Mucosa of rectum (tissue), 2 donors: ENCODE results near the gene VASP.
A peak's percentile ranks its signal among the peaks of the same experiment; 100 is the strongest.

Experiments used
- H3K27ac ChIP-seq, 2 donors: one replicate each; pipeline ENCODE4 v1.7.0; 2013; ENCODE audit warnings: inconsistent platforms in 2 of 2, low read depth in 2 of 2, low read length in 2 of 2
- H3K27me3 ChIP-seq, 2 donors: one replicate each; pipeline ENCODE4 v1.7.0; 2013; ENCODE audit warnings: low read length in 2 of 2; ENCODE audit not compliant: control insufficient read depth in 2 of 2, insufficient read depth in 2 of 2
- H3K36me3 ChIP-seq, 2 donors: one replicate each; pipeline ENCODE4 v1.7.0; 2013; ENCODE audit warnings: low read length in 2 of 2; ENCODE audit not compliant: control insufficient read depth in 2 of 2, insufficient read depth in 2 of 2
- H3K4me1 ChIP-seq, 2 donors: one replicate each; pipeline ENCODE4 v1.7.0; 2013; ENCODE audit warnings: low read length in 2 of 2, mild to moderate bottlenecking in 1 of 2; ENCODE audit not compliant: control insufficient read depth in 2 of 2, insufficient read depth in 2 of 2
- H3K4me3 ChIP-seq, 2 donors: one replicate each; pipeline ENCODE4 v1.7.0; 2013; ENCODE audit warnings: low read length in 2 of 2
- H3K9ac ChIP-seq, 2 donors: one replicate each; pipeline ENCODE4 v1.7.0; 2013; ENCODE audit warnings: low read length in 2 of 2, low read depth in 1 of 2, mild to moderate bottlenecking in 1 of 2
- H3K9me3 ChIP-seq, 2 donors: one replicate each; pipeline ENCODE4 v1.7.0; 2013; ENCODE audit warnings: low read length in 2 of 2; ENCODE audit not compliant: control insufficient read depth in 2 of 2
- donor health status: healthy.
- donor health status: Normal muscosa, but diverticular disease.

Gene VASP

DNA sequence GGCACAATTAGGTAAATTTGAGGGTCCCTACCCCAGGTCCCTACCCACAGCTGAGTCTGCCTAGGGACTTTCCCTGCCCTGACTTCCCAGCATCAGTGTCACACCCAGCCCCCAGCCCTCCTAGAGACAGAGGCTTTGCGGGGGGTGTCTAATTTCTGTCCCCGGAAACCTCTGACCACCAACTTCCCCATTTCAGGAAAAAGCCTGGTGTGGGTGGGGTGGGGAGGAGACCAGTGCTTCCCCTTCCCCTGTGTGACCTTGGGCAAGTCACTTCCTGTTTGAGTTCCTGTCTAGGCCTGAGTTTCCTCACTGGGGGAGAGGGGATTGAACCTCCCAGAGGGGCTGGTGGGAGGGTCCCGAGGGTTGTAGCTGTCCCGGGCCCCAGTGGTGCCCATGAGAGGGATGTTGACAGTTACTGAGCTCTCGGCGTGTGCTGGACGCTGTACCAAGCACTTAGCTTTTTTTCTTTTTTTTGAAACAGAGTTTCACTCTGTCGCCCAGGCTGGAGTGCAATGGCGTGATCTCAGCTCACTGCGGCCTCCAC is 7.9 kb downstream of the VASP start:
- no peaks in the 10 kb centered on the region for H3K27me3 ChIP-seq
- H3K36me3 ChIP-seq = peaks cover 16 to 17% of the 10 kb centered on the region in 2 donors
- peak overlapping the region; percentile 77 for H3K9ac ChIP-seq
- peak overlapping the region; percentile 91 to 96 for H3K27ac ChIP-seq
- peaks cover 64 to 65% of the 10 kb centered on the region in 2 donors for H3K4me1 ChIP-seq
- peak overlapping the region; percentile 40 to 49 for H3K4me3 ChIP-seq
- no peaks in the 10 kb centered on the region for H3K9me3 ChIP-seq

DNA sequence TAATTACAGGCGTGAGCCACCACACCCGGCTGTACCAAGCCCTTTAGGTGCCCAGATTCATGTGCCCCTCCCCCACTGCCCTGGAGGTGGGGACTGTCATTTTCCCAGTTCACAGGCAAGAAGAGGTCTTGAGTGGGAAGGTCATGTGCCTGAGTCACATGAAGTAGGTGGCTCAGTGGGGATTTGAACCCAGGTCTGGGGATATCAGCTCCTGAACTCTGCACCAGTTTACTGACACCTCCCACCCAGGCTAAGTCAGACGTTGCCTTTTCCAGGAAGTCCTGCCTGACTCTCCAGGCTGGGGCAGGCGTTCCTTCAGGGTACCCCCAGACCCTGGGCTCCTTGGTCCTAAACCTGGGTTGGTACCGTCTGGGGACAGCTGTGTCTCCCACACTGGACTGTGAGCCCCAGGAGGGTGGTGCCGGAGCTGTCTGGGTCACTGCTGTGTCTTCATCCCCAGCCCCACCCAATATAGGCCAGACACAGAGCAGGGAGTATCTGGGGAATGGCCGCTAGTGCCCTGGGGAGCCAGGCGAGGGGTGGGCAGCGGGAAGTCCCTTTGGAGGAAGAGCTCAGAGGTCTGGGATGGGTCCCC is 8.6 kb downstream of the VASP start:
- H3K27me3 ChIP-seq = no peaks in the 10 kb centered on the region
- peaks cover 20 to 23% of the 10 kb centered on the region in 2 donors for H3K36me3 ChIP-seq
- no peaks in the 10 kb centered on the region for H3K9me3 ChIP-seq
- H3K9ac ChIP-seq = peak overlapping the region; percentile 66 to 77
- H3K4me3 ChIP-seq = peak overlapping the region; percentile 10 to 13
- H3K27ac ChIP-seq = peak overlapping the region; percentile 91 to 96
- peaks cover 58 to 65% of the 10 kb centered on the region in 2 donors for H3K4me1 ChIP-seq

DNA sequence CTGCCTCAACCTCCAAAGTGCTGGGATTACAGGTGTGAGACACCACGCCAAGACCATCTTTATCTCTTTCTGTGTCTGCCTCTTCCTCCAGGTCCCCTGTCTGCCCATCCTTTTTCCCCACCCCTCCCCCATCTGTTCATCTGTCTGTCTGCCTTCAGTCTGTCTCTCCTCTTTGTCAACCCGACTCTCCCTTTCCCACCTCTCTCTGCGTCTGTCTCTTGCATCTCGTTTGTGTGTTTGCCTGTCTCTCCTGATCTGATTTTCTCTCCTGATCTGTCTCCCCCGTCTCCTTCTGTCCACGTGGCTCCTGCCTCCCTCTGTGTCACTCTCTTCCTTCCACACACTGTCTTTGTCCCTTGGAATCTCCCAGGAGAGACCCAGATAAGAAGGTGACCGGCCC is 10.0 kb downstream of the VASP start:
- no peak overlapping the region for H3K4me3 ChIP-seq
- H3K27me3 ChIP-seq = no peaks in the 10 kb centered on the region
- peak overlapping the region; percentile 45 to 65 for H3K27ac ChIP-seq
- H3K9ac ChIP-seq = peak overlapping the region in 1 of 2 donors; percentile 24
- peaks cover 54 to 65% of the 10 kb centered on the region in 2 donors for H3K4me1 ChIP-seq
- H3K36me3 ChIP-seq = peaks cover 24 to 27% of the 10 kb centered on the region in 2 donors
- H3K9me3 ChIP-seq = no peaks in the 10 kb centered on the region

DNA sequence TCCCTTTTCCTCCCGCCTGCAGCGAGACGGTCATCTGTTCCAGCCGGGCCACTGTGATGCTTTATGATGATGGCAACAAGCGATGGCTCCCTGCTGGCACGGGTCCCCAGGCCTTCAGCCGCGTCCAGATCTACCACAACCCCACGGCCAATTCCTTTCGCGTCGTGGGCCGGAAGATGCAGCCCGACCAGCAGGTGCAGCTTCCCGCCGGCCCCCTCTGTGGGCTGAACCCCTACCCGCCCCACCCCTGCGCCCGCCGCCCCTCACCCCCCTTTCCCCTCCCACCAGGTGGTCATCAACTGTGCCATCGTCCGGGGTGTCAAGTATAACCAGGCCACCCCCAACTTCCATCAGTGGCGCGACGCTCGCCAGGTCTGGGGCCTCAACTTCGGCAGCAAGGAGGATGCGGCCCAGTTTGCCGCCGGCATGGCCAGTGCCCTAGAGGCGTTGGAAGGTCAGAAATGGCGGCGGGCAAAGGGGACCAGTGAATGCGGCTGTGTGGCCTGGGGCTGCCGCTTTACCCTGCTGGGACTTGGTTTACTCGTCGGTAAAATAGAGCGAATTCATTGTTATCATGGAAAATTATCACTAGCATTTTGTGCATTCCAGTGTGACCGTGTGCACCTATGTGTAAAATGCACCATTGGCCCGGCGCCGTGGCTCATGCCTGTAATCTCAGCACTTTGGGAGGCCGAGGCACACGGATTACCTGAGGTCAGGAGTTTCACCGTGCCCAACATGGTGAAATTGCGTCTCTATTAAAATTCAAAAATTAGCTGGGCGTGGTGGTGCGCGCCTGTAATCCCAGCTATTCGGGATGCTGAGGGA is 10.6 kb downstream of the VASP start:
- H3K4me1 ChIP-seq = peaks cover 52 to 64% of the 10 kb centered on the region in 2 donors
- H3K36me3 ChIP-seq = peaks cover 29 to 30% of the 10 kb centered on the region in 2 donors
- H3K27me3 ChIP-seq = no peaks in the 10 kb centered on the region
- H3K9me3 ChIP-seq = no peaks in the 10 kb centered on the region
- peak overlapping the region; percentile 65 to 81 for H3K27ac ChIP-seq
- H3K4me3 ChIP-seq = no peak overlapping the region
- H3K9ac ChIP-seq = peak overlapping the region in 1 of 2 donors; percentile 52

DNA sequence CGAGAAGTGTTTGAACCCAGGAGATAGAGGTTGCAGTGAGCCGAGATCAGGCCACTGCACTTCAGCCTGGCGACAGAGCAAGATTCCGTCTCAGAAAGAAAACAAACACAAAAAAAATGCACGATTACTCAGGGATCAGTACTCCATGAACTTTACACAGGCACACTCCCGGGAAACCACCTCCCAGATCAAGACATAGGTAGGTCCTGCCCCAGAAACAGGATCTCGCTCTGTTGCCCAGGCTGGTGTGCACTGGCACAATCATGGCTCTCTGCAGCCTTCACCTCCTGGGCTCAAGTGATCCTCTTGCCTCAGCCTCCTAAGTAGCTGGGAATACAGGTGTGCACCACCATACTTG is 11.2 kb downstream of the VASP start:
- H3K27ac ChIP-seq = peak overlapping the region; percentile 58 to 81
- no peaks in the 10 kb centered on the region for H3K27me3 ChIP-seq
- peaks cover 49 to 61% of the 10 kb centered on the region in 2 donors for H3K4me1 ChIP-seq
- peak overlapping the region in 1 of 2 donors; percentile 52 for H3K9ac ChIP-seq
- no peak overlapping the region for H3K4me3 ChIP-seq
- peaks cover 29 to 34% of the 10 kb centered on the region in 2 donors for H3K36me3 ChIP-seq
- no peaks in the 10 kb centered on the region for H3K9me3 ChIP-seq

DNA sequence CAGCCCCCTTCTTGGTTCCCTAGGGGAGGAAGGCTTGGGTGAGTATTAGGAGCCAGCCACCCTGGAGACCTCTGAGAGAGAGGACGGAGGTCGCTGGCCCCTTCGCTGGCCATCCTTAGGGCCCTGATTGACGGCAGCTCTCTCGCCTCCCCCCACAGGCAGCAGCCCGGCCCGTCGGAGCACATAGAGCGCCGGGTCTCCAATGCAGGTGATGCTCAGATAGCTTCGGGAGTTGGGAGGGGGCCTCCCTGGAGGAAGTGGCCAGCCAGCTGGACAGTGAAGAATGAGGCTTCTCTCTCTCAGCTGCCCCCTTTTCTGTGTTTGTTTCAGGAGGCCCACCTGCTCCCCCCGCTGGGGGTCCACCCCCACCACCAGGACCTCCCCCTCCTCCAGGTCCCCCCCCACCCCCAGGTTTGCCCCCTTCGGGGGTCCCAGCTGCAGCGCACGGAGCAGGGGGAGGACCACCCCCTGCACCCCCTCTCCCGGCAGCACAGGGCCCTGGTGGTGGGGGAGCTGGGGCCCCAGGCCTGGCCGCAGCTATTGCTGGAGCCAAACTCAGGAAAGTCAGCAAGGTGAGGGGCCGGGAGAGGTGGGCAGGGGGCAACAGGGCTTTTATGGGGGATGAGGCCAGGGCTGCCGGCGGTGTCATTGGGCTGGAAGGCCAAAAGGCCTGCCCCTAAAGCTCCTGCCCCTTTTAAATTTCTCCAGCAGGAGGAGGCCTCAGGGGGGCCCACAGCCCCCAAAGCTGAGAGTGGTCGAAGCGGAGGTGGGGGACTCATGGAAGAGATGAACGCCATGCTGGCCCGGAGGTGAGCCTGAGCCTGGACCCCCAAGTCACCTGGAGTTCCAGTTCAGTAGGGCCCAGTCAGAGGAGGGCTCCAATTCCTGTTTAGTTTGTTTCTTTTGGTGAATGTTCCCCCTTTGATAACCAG is 15.0 kb downstream of the VASP start:
- Histone ChIP-seq H3K9me3 (no peaks in the 10 kb centered on the region), H3K4me3 (no peak overlapping the region), H3K27ac (peak overlapping the region in 1 of 2 donors; percentile 83), H3K36me3 (peaks cover 52% of the 10 kb centered on the region in 2 donors), H3K27me3 (no peaks in the 10 kb centered on the region), H3K9ac (no peak overlapping the region), H3K4me1 (peaks cover 19 to 33% of the 10 kb centered on the region in 2 donors)

DNA sequence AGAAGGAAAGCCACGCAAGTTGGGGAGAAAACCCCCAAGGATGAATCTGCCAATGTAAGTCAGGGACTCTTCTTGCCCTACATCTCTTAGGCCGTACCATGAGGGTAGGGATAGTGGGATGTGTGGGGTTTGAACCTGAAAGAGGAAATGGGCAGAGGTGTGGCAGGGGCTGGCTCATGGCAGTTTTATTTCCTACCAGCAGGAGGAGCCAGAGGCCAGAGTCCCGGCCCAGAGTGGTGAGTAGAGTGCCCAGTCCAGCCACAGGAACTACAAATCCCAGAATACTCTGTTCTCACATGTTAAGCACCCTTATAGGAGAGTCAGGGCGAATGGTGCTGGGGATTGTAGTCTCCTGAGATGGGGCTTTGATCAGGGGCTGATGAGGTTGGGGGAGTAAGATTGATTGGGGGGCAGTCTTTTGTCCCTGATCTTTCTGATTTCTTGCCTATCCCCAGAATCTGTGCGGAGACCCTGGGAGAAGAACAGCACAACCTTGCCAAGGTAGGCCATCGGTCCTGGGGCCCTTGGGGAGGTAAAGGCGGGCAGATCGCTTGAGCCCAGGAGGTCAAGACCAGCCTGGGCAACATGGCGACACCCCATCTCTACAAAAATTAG is 16.5 kb downstream of the VASP start:
- H3K9ac ChIP-seq = no peak overlapping the region
- no peaks in the 10 kb centered on the region for H3K9me3 ChIP-seq
- no peaks in the 10 kb centered on the region for H3K27me3 ChIP-seq
- H3K4me3 ChIP-seq = no peak overlapping the region
- peaks cover 39 to 42% of the 10 kb centered on the region in 2 donors for H3K36me3 ChIP-seq
- H3K27ac ChIP-seq = peak overlapping the region; percentile 19 to 57
- H3K4me1 ChIP-seq = peaks cover 14 to 32% of the 10 kb centered on the region in 2 donors

DNA sequence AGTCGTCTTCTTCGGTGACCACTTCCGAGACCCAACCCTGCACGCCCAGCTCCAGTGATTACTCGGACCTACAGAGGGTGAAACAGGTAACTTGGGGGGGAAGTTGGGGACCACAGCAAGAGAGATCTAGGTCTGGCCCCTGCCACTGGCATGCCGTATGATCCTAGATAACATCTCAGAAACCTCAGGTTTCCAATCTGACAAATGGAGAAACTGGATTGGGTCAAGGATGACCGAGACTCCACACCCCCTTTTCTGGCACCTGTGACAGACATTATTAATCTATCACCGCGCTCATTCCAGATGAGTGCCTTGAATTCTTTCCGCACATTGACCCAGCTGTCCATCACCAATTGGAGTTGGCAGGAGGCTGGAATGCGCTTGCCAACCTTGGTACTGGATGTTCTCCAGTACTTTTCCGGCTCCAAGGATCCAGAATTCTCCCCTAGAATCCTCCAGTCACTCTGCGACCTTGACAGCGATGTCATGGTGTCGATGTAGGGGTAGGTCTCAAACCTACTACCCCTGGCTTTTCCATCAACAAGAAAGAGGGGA is 17.4 kb downstream of the VASP start:
- H3K9me3 ChIP-seq = no peaks in the 10 kb centered on the region
- H3K36me3 ChIP-seq = peaks cover 39 to 42% of the 10 kb centered on the region in 2 donors
- no peak overlapping the region for H3K9ac ChIP-seq
- H3K27ac ChIP-seq = no peak overlapping the region
- H3K4me1 ChIP-seq = peaks cover 17 to 30% of the 10 kb centered on the region in 2 donors
- no peaks in the 10 kb centered on the region for H3K27me3 ChIP-seq
- H3K4me3 ChIP-seq = no peak overlapping the region

DNA sequence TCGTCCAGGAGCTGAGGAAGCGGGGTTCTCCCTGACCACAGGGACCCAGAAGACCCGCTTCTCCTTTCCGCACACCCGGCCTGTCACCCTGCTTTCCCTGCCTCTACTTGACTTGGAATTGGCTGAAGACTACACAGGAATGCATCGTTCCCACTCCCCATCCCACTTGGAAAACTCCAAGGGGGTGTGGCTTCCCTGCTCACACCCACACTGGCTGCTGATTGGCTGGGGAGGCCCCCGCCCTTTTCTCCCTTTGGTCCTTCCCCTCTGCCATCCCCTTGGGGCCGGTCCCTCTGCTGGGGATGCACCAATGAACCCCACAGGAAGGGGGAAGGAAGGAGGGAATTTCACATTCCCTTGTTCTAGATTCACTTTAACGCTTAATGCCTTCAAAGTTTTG is 18.9 kb downstream of the VASP start:
- H3K36me3 ChIP-seq = peaks cover 30 to 32% of the 10 kb centered on the region in 2 donors
- H3K9ac ChIP-seq = no peak overlapping the region
- H3K4me3 ChIP-seq = no peak overlapping the region
- no peaks in the 10 kb centered on the region for H3K9me3 ChIP-seq
- H3K27me3 ChIP-seq = no peaks in the 10 kb centered on the region
- H3K4me1 ChIP-seq = peaks cover 13 to 20% of the 10 kb centered on the region in 2 donors
- no peak overlapping the region for H3K27ac ChIP-seq
